D721Med (cell line): ENCODE results near the gene NEUROD1.
A peak's percentile ranks its signal among the peaks of the same experiment; 100 is the strongest.

Experiments used
- DNase-seq: peaks from one replicate; pipeline ENCODE4 v3.0.0; 2011; ENCODE audit warnings: low spot score; ENCODE audit not compliant: insufficient read length
- FAIRE-seq: peaks from 2 replicates; lab custom pipeline; 2011; peaks lifted over from hg19 to GRCh38; lab: Jason Lieb, UNC
- TF ChIP-seq, protein P1 (sequence below): IDR thresholded peaks from 2 replicates; pipeline ENCODE4 v1.5.1; 2012; ENCODE audit warnings: mild to moderate bottlenecking, control low read depth; ENCODE audit not compliant: insufficient read depth; ENCODE audit errors: missing control alignments

The NEUROD1 gene

DNA sequence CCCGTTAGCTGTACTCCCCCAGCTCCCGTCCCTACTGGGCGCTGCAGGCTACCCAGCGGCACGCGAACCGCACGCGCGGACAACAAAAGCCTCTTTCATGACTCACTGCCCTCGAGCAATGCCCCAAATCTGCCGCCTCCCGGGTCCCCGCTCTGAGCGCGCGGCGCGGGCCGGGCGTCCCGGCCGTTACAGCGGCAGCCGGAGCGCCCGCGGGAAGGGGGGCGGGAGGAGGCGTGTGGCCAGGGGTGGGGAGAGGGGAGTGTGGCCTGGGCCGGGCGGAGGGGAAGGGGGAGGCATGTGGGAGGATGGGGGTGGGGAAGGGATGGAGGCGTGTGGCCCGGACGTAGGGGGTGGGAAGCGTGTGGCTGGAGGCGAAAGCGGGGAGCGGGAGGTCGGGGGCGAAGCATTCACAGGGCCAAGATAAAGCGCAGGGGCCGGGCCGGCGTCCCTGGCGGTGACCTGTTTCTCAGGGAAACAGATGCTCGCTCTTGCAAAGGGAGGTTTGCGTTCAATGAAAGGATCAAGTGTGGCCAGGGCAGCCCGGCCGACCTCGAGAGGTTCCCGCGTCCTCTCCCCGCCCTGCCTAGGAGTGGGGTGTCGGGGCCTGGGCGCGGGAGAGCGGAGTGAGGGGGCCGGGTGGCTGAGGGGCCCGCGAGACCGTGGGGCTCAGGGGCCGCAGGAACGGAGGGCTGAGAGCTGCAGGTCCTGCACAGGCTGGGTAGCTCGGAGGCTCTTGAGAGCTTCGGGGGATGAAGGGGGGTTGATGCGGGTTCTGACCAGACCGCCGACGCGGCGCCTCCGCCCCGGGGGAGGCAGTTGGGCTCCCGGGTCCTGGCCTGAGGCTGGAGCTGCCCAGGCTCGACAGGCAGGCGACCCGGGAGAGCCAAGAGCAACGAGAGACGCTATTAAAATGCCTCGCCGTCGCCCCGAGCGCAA, 3.5 kb upstream of the NEUROD1 start:
- TF ChIP-seq, protein P1, sequence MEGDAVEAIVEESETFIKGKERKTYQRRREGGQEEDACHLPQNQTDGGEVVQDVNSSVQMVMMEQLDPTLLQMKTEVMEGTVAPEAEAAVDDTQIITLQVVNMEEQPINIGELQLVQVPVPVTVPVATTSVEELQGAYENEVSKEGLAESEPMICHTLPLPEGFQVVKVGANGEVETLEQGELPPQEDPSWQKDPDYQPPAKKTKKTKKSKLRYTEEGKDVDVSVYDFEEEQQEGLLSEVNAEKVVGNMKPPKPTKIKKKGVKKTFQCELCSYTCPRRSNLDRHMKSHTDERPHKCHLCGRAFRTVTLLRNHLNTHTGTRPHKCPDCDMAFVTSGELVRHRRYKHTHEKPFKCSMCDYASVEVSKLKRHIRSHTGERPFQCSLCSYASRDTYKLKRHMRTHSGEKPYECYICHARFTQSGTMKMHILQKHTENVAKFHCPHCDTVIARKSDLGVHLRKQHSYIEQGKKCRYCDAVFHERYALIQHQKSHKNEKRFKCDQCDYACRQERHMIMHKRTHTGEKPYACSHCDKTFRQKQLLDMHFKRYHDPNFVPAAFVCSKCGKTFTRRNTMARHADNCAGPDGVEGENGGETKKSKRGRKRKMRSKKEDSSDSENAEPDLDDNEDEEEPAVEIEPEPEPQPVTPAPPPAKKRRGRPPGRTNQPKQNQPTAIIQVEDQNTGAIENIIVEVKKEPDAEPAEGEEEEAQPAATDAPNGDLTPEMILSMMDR = no peak
- FAIRE-seq (no peak), DNase-seq (peak; percentile 67)

DNA sequence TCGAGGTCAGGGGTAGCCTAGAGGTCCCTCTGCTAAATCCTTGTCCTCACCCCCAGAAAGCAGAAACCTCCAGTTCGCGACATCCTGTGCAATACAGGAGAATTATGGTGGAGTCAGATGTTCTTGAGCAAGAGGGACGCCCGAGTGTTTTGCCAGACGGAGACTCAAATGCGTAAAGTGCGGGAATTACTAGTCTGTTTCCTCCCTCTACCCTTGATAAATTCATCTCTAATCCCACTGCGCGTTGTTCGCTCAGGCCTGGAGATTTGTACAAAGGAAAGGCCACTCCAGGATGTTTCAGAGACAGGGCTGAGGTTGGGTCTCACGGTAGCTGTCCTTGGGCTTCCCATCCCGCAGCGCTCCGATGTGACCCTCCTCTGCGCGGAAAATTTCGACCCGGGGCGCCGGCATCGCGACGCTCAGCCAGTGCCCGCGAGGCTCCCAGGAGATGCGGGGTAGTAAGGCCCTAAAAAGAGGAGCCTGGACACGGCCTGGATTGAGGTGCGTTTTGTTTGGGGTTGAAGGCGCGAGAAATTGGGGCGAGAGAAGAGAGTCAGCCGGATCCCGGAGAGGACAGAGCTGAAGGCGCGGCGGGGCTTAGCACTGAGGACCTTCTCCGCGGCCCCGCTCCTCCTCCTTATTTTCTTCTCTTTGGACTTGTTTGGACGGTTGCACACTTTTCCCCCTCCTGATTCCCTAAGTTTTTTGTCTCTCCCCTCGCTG, 2.6 kb upstream of the NEUROD1 start:
- no peak for DNase-seq
- TF ChIP-seq, protein P1 = no peak
- FAIRE-seq = no peak

DNA sequence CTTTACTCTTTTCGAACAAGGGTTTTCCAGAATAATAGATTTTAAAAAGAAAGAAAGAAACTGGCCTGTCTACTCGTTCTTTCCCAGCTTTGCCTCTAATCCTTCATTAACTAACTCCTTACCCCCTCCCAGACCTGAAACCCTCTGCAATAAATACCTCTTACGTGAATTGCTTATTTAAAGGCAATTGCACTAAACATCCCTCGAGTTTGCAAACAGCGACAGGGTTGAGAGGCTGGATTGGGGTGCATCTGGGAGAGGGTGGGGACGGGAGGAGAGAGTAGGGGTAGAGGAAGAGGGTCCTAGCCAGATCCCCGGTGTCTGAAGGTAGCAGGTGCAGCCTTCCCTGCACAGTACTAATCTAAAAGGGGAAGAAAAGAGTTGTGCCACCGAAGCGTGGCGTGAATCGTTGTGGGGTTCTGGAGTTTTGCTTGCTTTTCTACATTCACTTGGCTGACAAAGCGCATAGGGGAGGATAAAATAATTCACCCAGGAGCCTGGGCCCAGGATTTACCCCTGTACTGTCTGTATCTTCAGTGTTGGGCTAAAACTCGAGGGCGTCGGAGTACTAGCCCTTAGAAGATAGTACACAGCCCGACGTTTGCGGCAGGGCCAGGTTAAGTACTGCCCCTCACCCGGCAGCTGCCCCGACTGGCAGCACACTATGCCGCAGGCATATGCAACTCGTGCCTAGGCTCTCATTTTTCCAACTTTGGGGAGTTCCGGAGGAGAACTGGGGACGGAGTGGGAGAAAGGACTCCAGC, 1.9 kb upstream of the NEUROD1 start:
- DNase-seq (no peak), FAIRE-seq (no peak)
- TF ChIP-seq, protein P1 = no peak

DNA sequence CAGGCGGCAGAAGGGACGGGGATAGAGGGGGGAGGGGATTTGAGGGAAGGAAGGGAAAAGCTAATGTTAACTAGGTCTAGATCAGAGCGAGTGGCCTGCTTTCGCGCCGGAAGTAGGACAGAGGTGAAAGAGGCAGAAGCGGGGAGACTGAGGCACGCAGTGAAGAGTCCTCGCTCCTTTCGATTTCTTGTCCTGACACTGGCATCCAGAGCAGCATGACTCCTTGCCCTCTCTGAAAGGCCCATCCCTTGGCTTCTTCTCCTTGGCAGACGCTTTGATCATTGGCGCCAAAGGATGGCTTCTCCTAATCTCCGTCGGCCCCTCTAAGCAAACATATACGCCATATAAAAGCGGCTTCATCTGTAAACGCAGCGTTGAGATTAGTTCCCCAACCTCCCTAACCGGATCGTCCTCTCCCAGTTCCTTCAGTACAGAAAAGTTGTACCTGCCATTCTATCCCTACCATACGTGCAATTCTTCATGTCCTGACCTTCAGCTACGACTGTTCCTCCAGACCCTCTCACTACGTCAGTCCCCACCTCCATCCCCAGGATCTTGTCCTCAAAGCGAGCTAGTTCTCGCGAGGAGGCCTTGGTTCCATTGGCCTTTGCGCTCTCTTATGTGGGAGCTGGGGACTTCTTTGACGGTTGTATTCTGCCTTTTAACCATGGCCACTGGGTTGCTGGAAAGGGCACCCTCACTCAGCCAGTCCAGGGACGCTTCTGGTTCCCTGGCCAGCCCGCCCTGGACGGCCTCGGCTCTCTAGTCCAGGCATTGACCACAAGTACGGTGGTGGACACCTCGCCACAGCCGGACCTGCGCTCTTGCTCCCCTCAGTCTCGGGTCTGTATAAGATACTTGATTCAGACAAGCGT, 857 bp upstream of the NEUROD1 start:
- DNase-seq (no peak), FAIRE-seq (peak; percentile 60)
- TF ChIP-seq, protein P1 = no peak

DNA sequence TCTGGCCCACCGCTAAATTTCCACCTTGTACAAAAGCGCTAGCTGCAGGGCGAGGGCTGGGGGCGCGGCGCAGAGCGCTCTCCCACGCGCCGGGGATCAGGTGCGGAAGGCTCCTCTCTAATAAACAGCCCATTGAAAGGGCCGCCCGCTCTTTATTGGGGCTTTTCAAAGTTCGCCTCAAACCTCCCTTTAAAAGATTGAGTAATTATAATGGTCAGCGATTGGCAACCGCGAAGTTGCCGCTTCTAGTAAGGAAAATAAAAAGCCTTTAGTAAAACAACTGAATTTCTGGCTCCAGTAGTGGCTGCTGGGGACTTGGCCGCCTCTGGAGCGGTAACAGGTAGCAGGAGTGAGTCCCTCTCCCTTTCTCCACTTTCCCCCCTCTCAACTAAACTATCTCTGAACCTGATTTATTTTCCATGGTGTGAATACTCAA, 755 bp downstream of the NEUROD1 start:
- DNase-seq (no peak), FAIRE-seq (no peak)
- TF ChIP-seq, protein P1 = no peak

DNA sequence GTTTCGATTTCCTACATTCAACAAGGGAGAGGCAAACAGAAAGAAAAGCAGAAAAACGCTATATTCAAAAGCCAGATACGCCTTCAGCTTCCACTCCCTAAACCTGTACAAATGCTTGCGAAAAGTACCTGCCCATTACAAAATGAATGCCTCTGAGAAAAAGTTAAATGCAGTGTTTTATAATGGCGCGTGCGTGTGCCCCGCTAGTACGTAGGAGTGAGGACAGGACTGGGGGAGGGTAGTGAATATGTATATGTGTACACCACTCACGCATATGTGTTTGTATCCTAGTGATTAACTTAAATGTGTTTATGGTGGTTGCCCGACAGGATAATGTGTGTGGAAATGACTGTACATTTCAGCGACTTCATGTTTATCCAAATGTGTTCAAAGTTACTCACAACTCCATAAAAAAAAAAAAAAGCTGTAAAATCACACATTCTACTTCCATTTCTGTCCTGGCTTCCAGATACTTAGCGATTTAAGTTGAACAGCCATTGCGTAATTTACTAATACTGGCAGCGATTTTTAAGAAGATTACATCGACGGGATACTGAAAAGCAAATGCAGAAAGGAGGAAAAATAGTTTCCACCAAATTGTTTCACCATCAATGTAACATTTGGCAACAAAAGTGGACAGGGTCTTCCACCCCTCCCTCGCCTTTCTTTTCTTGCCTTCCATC, 1.3 kb downstream of the NEUROD1 start:
- FAIRE-seq (peak; percentile 25), DNase-seq (no peak)
- TF ChIP-seq, protein P1 = no peak
